Adipocyte (in vitro differentiated cells): ENCODE measurements around the gene TNFRSF13B.
"Not testable (repeated sequence)": the region's sequence is repeated elsewhere in the genome, so short reads cannot be mapped to it uniquely, and the experiment has no call there.

Experiments used
- DNase-seq: peaks from one replicate; pipeline ENCODE4 v3.0.0-alpha.2; 2015; ENCODE audit warnings: low read depth
- H3K27me3 ChIP-seq: replicated peaks from 2 replicates; pipeline ENCODE4 v1.7.0; 2013; ENCODE audit warnings: mild to moderate bottlenecking, low read length, moderate library complexity; ENCODE audit not compliant: control insufficient read depth, insufficient read depth
- H3K36me3 ChIP-seq: 2 replicates; pipeline ENCODE4 v1.7.0; 2013; ENCODE audit warnings: low read length, mild to moderate bottlenecking, moderate library complexity; ENCODE audit not compliant: control insufficient read depth, insufficient read depth, severe bottlenecking
- H3K4me1 ChIP-seq: 2 replicates; pipeline ENCODE4 v1.7.0; 2013; ENCODE audit warnings: mild to moderate bottlenecking, low read length, moderate library complexity; ENCODE audit not compliant: control insufficient read depth, insufficient read depth
- H3K4me3 ChIP-seq: 2 replicates; pipeline ENCODE4 v1.7.0; 2013; ENCODE audit warnings: mild to moderate bottlenecking, low read length, moderate library complexity
- H3K9ac ChIP-seq: 2 replicates; pipeline ENCODE4 v1.7.0; 2013; ENCODE audit warnings: mild to moderate bottlenecking, low read length, moderate library complexity
- H3K9me3 ChIP-seq: 2 replicates; pipeline ENCODE4 v1.7.0; 2013; ENCODE audit warnings: mild to moderate bottlenecking, low read length, moderate library complexity; ENCODE audit not compliant: control insufficient read depth

The TNFRSF13B gene

DNA sequence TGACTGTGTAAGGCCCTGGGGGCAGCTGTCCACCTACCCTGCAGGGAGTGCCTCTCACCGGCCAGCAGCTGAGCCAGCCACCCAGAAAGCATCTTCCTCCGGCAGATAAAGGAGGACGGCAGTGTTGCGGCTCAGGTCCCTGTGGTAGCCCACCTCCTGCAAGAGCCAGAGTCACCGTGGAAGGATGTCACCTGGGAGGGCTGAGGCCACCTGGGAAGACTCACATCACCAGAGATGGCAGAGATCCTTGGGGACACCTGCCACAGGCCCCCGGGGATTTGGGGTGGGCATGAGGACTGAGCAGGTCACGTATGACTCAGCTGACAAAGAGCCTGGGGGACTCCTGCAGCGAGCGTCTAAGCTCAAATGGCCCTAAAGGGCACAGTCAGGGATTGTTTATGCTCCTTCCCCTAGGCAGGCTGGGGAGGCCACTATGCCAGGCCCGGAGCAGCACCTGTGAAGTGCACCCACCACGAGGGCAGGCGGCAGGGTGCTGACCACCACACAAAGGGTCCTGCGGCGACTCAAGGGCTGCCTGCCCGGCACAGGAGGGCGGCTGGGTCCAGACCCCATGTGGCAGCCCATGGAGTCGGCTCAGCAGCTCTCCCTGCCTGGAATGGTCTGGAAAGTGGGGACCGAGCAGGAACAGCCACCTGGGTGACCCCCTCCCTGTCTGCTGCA is 44.1 kb downstream of the TNFRSF13B start:
- H3K36me3 ChIP-seq: no peaks in the 10 kb centered on the region
- no peaks in the 10 kb centered on the region for H3K4me1 ChIP-seq
- H3K27me3 ChIP-seq: peaks cover 56% of the 10 kb centered on the region
- no peaks in the 10 kb centered on the region for H3K9me3 ChIP-seq
- DNase-seq: no peak
- H3K4me3 ChIP-seq: no peak overlapping the region
- H3K9ac ChIP-seq: no peak overlapping the region

DNA sequence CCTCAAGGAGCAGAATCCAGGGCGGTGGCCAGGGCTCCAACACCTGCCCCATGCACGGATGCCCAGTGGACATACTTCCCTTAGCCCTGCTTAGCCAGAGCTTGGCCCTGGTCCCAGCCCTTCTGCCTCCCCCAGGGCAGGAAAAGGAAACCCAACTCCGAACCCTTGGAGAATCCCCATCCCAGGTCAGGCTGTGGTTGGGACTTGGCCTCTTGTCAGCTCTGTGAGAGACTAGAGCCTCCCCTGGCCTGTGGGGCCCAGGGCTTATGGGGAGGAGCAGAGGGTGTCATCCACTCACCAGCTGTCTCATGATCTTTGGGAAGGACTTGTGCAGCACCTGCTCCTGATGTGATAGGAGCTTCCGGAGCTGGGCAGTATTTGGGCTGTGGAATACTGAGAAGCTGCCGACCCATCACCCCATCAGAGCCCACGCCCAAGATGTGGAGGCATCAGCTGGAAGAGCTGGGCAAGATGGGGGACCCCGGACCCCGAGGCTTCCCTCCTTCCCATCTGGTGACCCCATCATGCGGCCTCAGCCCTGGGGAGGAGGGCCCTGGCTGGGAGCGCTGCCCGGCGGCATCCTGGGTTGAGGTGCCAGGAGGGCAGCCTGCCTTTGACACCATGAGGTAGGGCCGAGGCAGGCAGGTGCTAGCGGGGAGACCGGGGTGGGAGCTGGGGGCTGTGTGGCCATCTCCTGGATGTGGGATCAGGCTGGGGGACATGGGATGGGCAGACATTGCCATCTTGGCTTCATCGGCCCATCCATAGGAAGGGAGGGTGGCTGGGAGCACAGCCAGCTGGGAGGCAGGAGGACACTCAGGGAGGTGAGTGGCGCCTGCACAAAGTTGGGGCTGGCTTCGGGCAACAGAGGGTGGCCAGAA is 45.1 kb downstream of the TNFRSF13B start:
- DNase-seq: no peak
- H3K27me3 ChIP-seq: peaks cover 46% of the 10 kb centered on the region

DNA sequence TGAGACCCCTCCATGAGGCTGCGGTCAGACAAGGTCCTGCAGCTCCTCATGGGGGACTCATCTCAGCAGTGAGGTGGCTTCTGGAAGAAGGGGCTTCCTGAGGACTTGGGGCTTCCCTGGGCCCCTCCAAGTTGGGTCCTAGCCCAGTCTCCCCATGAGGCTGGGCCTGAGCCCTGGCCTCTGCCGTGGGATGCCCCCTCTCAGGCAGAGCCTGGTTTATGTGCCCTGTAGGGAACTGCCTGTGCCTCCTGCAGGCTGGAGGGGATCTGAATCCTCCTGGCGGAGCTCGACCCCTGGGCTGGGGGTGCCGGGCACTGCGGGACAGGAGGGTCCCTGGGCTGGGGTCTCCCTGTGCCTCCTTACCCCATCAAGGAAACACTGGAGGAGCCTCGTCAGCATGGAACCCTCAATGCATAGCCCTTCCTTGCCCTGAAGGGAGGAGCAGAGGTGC is 45.8 kb downstream of the TNFRSF13B start:
- Histone ChIP-seq H3K27me3 (peaks cover 40% of the 10 kb centered on the region), H3K4me1 (no peaks in the 10 kb centered on the region), H3K9me3 (no peaks in the 10 kb centered on the region), H3K4me3 (no peak overlapping the region), H3K9ac (no peak overlapping the region), H3K36me3 (no peaks in the 10 kb centered on the region)
- DNase-seq: no peak

More for the DNA sequence above, 45.1 kb downstream of the TNFRSF13B start:
- Histone ChIP-seq H3K9me3 (no peaks in the 10 kb centered on the region), H3K4me1 (no peaks in the 10 kb centered on the region), H3K36me3 (no peaks in the 10 kb centered on the region), H3K9ac (no peak overlapping the region), H3K4me3 (no peak overlapping the region)

DNA sequence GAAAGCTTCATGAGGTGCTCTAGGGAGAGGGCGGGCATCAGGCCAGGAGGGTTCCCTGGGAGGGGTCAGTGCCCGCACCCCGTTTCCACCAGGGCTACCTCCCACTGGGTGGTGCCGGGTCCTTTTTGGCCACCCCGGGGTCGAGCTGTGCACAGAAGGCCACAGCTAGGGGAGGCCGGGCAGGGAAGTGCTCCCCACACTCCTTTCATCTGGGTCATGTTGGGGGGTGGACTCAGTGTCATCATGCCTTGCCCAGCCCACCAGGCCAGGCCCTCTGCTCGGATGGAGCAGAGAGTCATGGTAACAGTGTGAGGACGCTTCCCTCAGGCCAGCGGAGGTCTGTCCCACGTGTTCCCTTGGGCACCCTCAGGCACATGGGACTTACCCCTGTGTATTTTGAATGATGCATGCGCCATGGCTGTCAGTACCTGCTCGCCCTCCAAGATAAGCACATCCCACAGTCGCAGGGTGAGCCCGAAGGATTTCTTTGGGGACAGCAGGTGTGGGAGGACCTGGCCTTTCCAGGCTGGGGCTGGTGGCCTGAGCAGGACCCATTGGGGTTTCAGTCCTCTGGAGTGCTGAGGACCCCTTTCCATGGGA is 46.4 kb downstream of the TNFRSF13B start:
- no peak for DNase-seq
- Histone ChIP-seq H3K4me3 (no peak overlapping the region), H3K9ac (no peak overlapping the region), H3K9me3 (no peaks in the 10 kb centered on the region), H3K27me3 (peaks cover 36% of the 10 kb centered on the region), H3K4me1 (no peaks in the 10 kb centered on the region), H3K36me3 (no peaks in the 10 kb centered on the region)

DNA sequence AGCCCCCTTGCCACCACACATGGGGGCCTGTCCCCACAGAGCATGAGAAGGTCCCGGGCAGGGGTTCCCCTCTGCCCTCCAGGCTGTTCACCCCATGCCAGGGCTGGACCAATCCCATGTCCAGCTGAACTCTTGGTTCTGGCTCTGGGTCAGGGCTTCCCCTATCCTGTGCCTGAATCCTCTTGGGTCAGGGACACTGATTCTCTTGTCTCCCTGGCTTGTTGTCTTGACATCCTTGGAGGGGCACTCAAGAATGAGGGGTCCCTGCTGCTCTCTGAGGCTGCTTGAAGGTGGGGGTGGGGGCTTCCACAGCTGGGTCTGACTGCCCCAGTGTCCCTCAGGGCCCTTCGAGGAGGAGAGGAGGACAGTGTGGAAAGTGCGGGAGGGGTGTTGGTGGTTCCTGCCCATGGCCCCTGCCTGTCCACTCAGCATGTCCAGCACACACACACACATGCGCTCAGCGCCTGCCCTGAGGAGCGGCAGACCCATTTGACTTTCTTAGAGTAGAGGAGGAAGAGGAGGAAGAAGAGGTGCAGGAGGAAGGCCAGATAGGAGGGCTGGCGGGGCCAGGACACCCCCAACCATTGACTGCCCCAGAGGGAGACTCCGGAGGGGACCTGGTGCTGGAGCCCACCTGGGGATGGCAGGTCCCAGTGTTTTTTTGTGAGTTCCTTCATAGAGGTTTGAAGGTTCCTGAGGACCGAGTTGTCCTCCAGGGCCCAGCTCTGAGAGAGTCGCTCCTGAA is 47.0 kb downstream of the TNFRSF13B start:
- no peaks in the 10 kb centered on the region for H3K9me3 ChIP-seq
- H3K9ac ChIP-seq: no peak overlapping the region
- DNase-seq: no peak
- no peaks in the 10 kb centered on the region for H3K4me1 ChIP-seq
- no peaks in the 10 kb centered on the region for H3K36me3 ChIP-seq
- no peak overlapping the region for H3K4me3 ChIP-seq
- peaks cover 38% of the 10 kb centered on the region for H3K27me3 ChIP-seq

DNA sequence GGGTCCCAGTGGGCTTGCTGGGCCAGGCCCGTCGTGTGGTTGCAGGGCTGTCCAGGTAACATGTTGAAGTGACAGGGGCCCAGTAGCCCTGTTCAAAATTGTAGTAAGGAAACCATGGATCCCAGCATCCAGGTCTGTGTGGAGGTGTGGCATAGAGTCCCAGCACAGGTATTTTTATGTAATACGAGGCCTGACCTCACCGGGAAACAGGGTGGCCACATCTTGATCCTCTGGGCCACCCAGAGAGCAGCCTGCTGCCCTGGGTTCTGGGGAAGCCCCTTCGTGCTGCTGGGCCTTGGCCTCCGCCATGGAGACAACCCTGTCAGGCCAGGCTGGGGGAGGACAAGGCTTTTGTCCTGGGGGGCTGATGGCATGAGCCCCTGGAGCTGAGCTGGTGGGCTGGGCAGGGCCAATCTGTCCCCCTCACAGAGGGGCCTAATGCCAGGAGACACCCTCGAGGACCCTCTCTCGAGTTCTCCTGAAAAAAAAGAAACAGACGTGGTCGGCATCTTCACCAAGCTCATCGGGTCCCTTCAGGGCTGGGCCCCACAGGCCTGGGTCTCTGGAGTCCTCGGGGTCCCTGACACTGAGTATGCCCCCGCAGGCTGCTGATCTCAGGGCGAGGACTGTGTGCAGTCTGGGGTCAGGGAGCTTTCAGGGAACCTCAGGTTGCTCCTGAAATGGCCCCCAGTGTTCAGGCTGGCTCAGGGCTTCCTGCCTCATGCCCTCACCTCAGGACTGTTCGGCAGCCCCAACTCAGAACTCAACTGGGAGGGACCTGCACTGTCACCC is 47.8 kb downstream of the TNFRSF13B start:
- Histone ChIP-seq H3K27me3 (peaks cover 38% of the 10 kb centered on the region), H3K4me1 (no peaks in the 10 kb centered on the region), H3K4me3 (no peak overlapping the region), H3K9ac (no peak overlapping the region), H3K36me3 (no peaks in the 10 kb centered on the region), H3K9me3 (no peaks in the 10 kb centered on the region)
- DNase-seq: no peak

DNA sequence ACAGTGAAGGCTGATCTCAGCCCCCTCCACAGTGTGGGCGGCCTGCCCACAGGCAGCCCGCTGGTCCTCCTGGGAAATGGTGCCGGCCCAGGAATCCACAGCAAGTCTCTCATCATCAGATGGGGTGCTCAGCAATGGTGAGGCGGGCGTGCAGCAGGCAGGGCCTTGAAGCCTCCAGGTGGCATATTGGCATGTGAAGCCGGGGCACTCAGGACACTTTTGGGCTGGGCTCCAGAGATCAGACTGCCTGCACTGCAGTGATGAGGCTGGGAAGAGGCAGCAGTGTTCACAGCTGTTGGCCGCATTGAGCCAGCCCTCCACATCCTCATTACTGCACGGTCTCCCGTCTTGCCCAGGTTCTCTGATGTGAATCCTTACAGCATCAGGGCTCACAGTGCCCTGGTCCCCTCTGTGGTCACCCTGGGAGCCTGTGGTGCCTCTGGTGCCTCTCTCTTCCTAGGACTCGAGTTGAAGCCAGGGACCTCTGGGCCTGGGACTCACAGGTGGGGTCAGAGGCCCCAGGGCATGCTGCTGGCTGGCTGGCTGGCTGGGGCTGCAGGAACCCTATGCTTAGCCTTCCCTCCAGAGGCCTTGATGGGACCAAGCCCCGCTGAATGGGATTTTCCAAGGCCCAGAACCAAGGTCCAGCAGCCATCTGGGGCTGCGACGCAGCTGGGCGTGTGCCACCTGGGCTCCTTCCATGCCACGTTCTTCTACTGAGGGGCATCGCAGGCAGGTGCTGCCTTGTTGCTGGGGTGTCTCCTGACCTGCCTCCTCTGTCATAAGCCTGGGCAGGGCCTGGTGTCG is 48.6 kb downstream of the TNFRSF13B start:
- H3K9ac ChIP-seq: no peak overlapping the region
- no peak overlapping the region for H3K4me3 ChIP-seq
- no peaks in the 10 kb centered on the region for H3K9me3 ChIP-seq
- H3K36me3 ChIP-seq: no peaks in the 10 kb centered on the region
- H3K4me1 ChIP-seq: no peaks in the 10 kb centered on the region
- no peak for DNase-seq
- H3K27me3 ChIP-seq: peaks cover 34% of the 10 kb centered on the region

DNA sequence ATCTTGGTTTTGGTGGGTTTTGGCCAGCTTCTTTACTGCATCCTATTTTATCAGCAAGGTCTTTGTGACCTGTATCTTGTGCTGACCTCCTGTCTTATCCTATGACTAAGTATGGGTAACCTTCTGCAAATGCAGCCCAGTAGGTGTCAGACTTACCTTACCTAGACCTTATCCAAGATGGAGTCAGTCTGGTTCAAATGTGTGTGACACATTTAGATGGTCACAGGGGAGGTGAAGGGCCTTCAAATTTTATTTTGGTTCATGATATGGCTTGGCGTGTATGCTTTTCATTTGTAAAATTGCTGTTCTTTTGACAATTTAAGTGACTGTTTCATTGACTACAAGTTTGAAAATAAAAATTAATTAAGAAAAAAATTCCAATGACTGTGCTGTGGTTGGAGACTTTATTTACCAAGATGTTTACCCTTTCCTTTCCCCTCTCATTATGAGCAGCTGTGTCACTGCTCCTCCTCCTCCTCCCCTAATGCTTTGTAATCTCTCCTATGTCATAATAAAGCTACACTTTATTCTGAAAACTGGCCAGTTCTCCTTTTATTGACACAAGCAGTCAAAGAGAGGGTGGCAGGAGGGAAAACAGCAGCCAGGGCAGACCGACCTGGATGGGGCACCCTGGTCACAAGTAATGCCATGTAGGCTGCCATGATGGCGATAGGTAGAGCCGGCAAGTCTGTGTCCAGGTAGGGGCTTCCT is 49.4 kb downstream of the TNFRSF13B start:
- no peaks in the 10 kb centered on the region for H3K9me3 ChIP-seq

DNA sequence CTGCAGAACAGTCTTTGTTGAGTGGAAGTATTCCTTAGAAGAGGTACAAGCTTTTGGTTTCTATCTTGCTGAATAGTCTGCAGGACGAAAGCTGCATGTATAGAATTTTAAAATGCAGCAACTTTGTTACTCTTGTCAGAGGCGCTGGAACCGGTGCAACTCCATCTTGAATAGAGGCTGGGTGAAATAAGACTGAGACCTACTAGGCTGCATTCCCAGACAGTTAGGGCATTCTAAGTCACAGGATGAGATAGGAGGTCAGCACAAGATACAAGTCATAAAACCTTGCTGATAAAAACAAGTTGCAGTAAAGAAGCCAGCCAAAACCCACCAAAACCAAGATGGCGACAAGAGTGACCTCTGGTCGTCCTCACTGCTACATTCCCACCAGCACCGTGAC is 50.5 kb downstream of the TNFRSF13B start:
- not testable (repeated sequence) for H3K36me3 ChIP-seq, H3K4me3 ChIP-seq, H3K9ac ChIP-seq, H3K4me1 ChIP-seq, DNase-seq, H3K9me3 ChIP-seq
- peaks cover 20% of the 10 kb centered on the region for H3K27me3 ChIP-seq

More for the DNA sequence above, 49.4 kb downstream of the TNFRSF13B start:
- Histone ChIP-seq H3K4me1 (no peaks in the 10 kb centered on the region), H3K4me3 (no peak overlapping the region), H3K27me3 (peaks cover 27% of the 10 kb centered on the region), H3K36me3 (no peaks in the 10 kb centered on the region), H3K9ac (no peak overlapping the region)
- no peak for DNase-seq
